Endothelial cell of umbilical vein (primary cell): ENCODE measurements around the gene ALPK1. TPM values are rescaled to one million over a fixed set of nuclear protein-coding genes. Genes with fewer than 3 reads are reported as not detected.

Experiments used
- BruUV-seq: library from RNA; stranded (reverse); fragments of 400-500 nt; replicated peaks from 2 replicates; lab custom pipeline; 2021; lab: Mats Ljungman, UMichigan
- CTCF ChIA-PET: fragments of 300-600, 350-600 bp; sonication (Branson Sonifier 250); formaldehyde crosslinking; loops from one replicate; lab custom pipeline; 2021; ENCODE audit warnings: antibody characterized with exemption, inconsistent platforms; lab: Charles Lee
- POLR2A ChIA-PET: fragments of 300-600, 350-600 bp; sonication (Branson Sonifier 250); formaldehyde crosslinking; loops from one replicate; lab custom pipeline; 2021; ENCODE audit warnings: antibody characterized with exemption, inconsistent platforms; lab: Charles Lee
- DNase-seq: peaks from one replicate; pipeline ENCODE4 v3.0.0-alpha.2; 2011; ENCODE audit warnings: low read depth, low spot score
- FAIRE-seq: peaks from 2 replicates; lab custom pipeline; 2011; peaks lifted over from hg19 to GRCh38; lab: Jason Lieb, UNC
- H2AFZ ChIP-seq: 2 replicates; pipeline ENCODE4 v1.6.0; 2012; ENCODE audit warnings: low read depth, low read length, control low read depth, inconsistent platforms
- H3K27ac ChIP-seq: 2 replicates; pipeline ENCODE4 v1.5.1; 2011; ENCODE audit warnings: low read depth, mild to moderate bottlenecking, control low read depth, low read length, moderate library complexity; ENCODE audit not compliant: insufficient read depth
- H3K27me3 ChIP-seq, 2 experiments: 2 replicates each; pipeline versions ENCODE4 v1.6.0 to v1.6.1; 2011; ENCODE audit warnings: low read length in 2 of 2, mixed read lengths in 1 of 2; ENCODE audit not compliant: control insufficient read depth in 2 of 2, insufficient read depth in 2 of 2
- H3K36me3 ChIP-seq, 2 experiments: 2 replicates in 1 of 2; 3 replicates in 1 of 2; pipeline ENCODE4 v1.5.1; 2011; ENCODE audit warnings: low read length in 2 of 2, mild to moderate bottlenecking in 1 of 2, moderate library complexity in 1 of 2; ENCODE audit not compliant: control insufficient read depth in 2 of 2, insufficient read depth in 2 of 2; ENCODE audit errors: extremely low read depth in 1 of 2
- H3K4me1 ChIP-seq: 3 replicates; pipeline ENCODE4 v1.5.1; 2011; ENCODE audit warnings: mild to moderate bottlenecking, low read length; ENCODE audit not compliant: control insufficient read depth, insufficient read depth; ENCODE audit errors: extremely low read depth
- H3K4me2 ChIP-seq: 2 replicates; pipeline ENCODE4 v1.6.1; 2011; ENCODE audit warnings: low read length, control low read depth, mixed read lengths; ENCODE audit not compliant: insufficient read depth
- H3K4me3 ChIP-seq, 3 experiments: fragments of 200-600 bp in 1 of 3; sonication (generic), shearing (Covaris generic) in 1 of 3; replicated peaks in 1 of 3; 2 replicates each; pipeline ENCODE4 v1.5.1; 2011 to 2016; ENCODE audit warnings: control low read depth in 3 of 3, low read length in 3 of 3, mild to moderate bottlenecking in 2 of 3, inconsistent platforms in 1 of 3, low read depth in 1 of 3, moderate library complexity in 1 of 3; ENCODE audit not compliant: insufficient read depth in 1 of 3
- H3K79me2 ChIP-seq: 2 replicates; pipeline ENCODE4 v1.6.0; 2012; ENCODE audit warnings: low read length, inconsistent platforms; ENCODE audit not compliant: control insufficient read depth, insufficient read depth
- H3K9ac ChIP-seq: replicated peaks from 2 replicates; pipeline ENCODE3; 2011; ENCODE audit warnings: low read length, control low read depth; ENCODE audit not compliant: insufficient read depth; ENCODE audit errors: extremely low read depth
- H3K9me1 ChIP-seq: replicated peaks from 3 replicates; pipeline ENCODE4 v1.6.0; 2011; ENCODE audit warnings: mild to moderate bottlenecking, low read length; ENCODE audit not compliant: control insufficient read depth, insufficient read depth; ENCODE audit errors: extremely low read depth
- H3K9me3 ChIP-seq: replicated peaks from 2 replicates; pipeline ENCODE4 v1.5.1; 2012; ENCODE audit warnings: low read length, inconsistent platforms; ENCODE audit not compliant: control insufficient read depth, insufficient read depth
- H4K20me1 ChIP-seq: replicated peaks from 2 replicates; pipeline ENCODE3; 2011; ENCODE audit warnings: mild to moderate bottlenecking, low read length; ENCODE audit not compliant: control insufficient read depth, insufficient read depth; ENCODE audit errors: extremely low read depth
- EZH2 ChIP-seq: IDR thresholded peaks from 2 replicates; pipeline ENCODE4 v1.6.1; 2012; ENCODE audit warnings: borderline replicate concordance, low read depth, mild to moderate bottlenecking, moderate library complexity, low read length, inconsistent platforms; ENCODE audit not compliant: severe bottlenecking
- FOS ChIP-seq: IDR thresholded peaks from 2 replicates; pipeline ENCODE4 v1.6.1; 2011; ENCODE audit warnings: mild to moderate bottlenecking, low read length, moderate library complexity, borderline replicate concordance; ENCODE audit not compliant: insufficient read depth
- GATA2 ChIP-seq: IDR thresholded peaks from 2 replicates; pipeline ENCODE4 v1.7.0; 2011; ENCODE audit warnings: low read depth, mild to moderate bottlenecking, moderate library complexity, mixed read lengths, low read length; ENCODE audit not compliant: insufficient read length, insufficient read depth
- JUN ChIP-seq: IDR thresholded peaks from 2 replicates; pipeline ENCODE4 v1.6.1; 2011; ENCODE audit warnings: borderline replicate concordance, low read depth; ENCODE audit not compliant: insufficient read length, insufficient read depth
- MYC ChIP-seq: IDR thresholded peaks from one replicate; pipeline ENCODE4 v1.6.1; 2011; ENCODE audit warnings: mild to moderate bottlenecking, low read depth, low read length
- POLR2A ChIP-seq: IDR thresholded peaks from 2 replicates; pipeline ENCODE4 v1.6.1; 2012; ENCODE audit warnings: low read depth, mild to moderate bottlenecking, control low read depth, low read length
- POLR2AphosphoS5 ChIP-seq: IDR thresholded peaks from 2 replicates; pipeline ENCODE4 v1.6.1; 2012; ENCODE audit warnings: low read depth, mild to moderate bottlenecking, control low read depth, low read length, moderate library complexity; ENCODE audit not compliant: insufficient read depth
- dilution Hi-C: fragments of 300-500 bp; cut with MboI; formaldehyde crosslinking; loops from one replicate; pipeline ENCODE4 v1.15.0; 2019; ENCODE audit warnings: low sequenced_read_pairs; ENCODE audit not compliant: extremely low pct_ligation_motif_present
- intact Hi-C: fragments of 100-400 bp; cut with micrococcal nuclease; formaldehyde crosslinking; loops from one replicate; pipeline ENCODE4 v1.10.0; 2022
- polyA plus RNA-seq, 4 experiments: library from polyadenylated mRNA; depleted of rRNA in 3 of 4; stranded (reverse) in 3 of 4; unstranded in 1 of 4; fragments of >200 nt; gene quantifications; 2 replicates each; pipeline versions ENCODE4 v1.2.1 to v1.2.3, GENCODE V29; 2011 to 2012; ENCODE audit warnings: missing spikeins in 1 of 4
- total RNA-seq: library from RNA; stranded (reverse); gene quantifications from 2 replicates; pipeline ENCODE4 v1.2.3, GENCODE V29; 2021
- TF ChIP-seq, protein P1 (sequence below): IDR thresholded peaks from 2 replicates; pipeline ENCODE4 v1.6.1; 2011; ENCODE audit not compliant: insufficient read depth, insufficient read length
- TF ChIP-seq, protein P2 (sequence below), 2 donors: IDR thresholded peaks; 1 replicate in 1 of 2; 2 replicates in 1 of 2; pipeline ENCODE4 v1.5.1; 2011; ENCODE audit warnings: low read length in 2 of 2, mild to moderate bottlenecking in 2 of 2, moderate library complexity in 2 of 2, control low read depth in 1 of 2, inconsistent platforms in 1 of 2, low read depth in 1 of 2; ENCODE audit not compliant: insufficient read depth in 1 of 2; ENCODE audit errors: extremely low read depth in 1 of 2

ALPK1 gene
- total and polyA plus RNA-seq, 2 donors (not counting 3 experiments of a cell fraction or from before 2014, with no cell fraction given) = 1.4 to 5.5 TPM

DNA sequence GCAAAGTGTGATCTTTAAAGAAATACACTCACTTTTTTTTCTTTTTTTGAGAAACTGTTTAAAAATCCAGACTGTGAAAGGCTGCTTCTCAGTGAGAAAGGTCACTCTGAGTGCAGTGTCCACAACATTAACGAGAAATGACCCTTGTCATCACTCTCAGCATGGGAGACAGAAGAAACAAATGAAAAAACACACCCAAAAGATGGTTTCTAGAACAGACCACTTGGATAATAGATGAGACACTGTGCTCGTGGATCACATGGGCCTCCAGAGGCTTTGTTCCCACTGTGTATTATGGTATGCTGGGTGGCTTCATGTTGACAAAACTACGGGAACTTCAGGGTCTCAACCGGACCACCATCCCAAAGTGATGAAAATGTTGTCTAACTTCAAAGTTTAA, 153.9 kb downstream of the ALPK1 start:
- Histone ChIP-seq H3K4me1 (no peaks in the 10 kb centered on the region), H3K9me1 (no peaks in the 10 kb centered on the region), H3K4me2 (no peak overlapping the region), H3K79me2 (no peaks in the 10 kb centered on the region), H3K36me3 (no peaks in the 10 kb centered on the region), H3K27me3 (peaks cover 0 to 1% of the 10 kb centered on the region in 2 experiments), H3K27ac (no peak overlapping the region), H2AFZ (no peak overlapping the region), H3K9me3 (no peaks in the 10 kb centered on the region), H4K20me1 (no peaks in the 10 kb centered on the region), H3K9ac (no peak overlapping the region), H3K4me3 (no peak overlapping the region)
- no peak for FAIRE-seq
- intact Hi-C loops (no loop called here), dilution Hi-C loops (no loop called here)
- CTCF ChIA-PET = no interaction called here
- BruUV-seq = no TSS peak
- DNase-seq = no peak
- TF ChIP-seq FOS (no peak), EZH2 (no peak)
- TF ChIP-seq, protein P1, sequence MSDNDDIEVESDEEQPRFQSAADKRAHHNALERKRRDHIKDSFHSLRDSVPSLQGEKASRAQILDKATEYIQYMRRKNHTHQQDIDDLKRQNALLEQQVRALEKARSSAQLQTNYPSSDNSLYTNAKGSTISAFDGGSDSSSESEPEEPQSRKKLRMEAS = no peak
- POLR2A ChIA-PET = no interaction called here

GRCh38 chr4:112451831-112452230, 154.7 kb downstream of the ALPK1 start:
- H3K4me2 ChIP-seq = no peak overlapping the region
- H3K27me3 ChIP-seq = peaks cover 0 to 1% of the 10 kb centered on the region in 2 experiments
- no peaks in the 10 kb centered on the region for H3K36me3 ChIP-seq
- H3K4me3 ChIP-seq = no peak overlapping the region
- no peak overlapping the region for H3K9ac ChIP-seq
- TF ChIP-seq POLR2A (no peak), EZH2 (no peak), FOS (no peak), GATA2 (no peak), POLR2AphosphoS5 (no peak), MYC (no peak), JUN (no peak)
- TF ChIP-seq, protein P2, sequence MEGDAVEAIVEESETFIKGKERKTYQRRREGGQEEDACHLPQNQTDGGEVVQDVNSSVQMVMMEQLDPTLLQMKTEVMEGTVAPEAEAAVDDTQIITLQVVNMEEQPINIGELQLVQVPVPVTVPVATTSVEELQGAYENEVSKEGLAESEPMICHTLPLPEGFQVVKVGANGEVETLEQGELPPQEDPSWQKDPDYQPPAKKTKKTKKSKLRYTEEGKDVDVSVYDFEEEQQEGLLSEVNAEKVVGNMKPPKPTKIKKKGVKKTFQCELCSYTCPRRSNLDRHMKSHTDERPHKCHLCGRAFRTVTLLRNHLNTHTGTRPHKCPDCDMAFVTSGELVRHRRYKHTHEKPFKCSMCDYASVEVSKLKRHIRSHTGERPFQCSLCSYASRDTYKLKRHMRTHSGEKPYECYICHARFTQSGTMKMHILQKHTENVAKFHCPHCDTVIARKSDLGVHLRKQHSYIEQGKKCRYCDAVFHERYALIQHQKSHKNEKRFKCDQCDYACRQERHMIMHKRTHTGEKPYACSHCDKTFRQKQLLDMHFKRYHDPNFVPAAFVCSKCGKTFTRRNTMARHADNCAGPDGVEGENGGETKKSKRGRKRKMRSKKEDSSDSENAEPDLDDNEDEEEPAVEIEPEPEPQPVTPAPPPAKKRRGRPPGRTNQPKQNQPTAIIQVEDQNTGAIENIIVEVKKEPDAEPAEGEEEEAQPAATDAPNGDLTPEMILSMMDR (IDR thresholded peaks at IDR 0.05; ENCODE audit: extremely low read depth in 1 of 2, insufficient read depth in 1 of 2, low read depth in 1 of 2, low read length in 2 of 2) = no peak
- TF ChIP-seq, protein P1 = no peak
- no peaks in the 10 kb centered on the region for H3K4me1 ChIP-seq
- no peaks in the 10 kb centered on the region for H3K79me2 ChIP-seq
- no peaks in the 10 kb centered on the region for H4K20me1 ChIP-seq
- FAIRE-seq (no peak), DNase-seq (no peak)
- intact Hi-C loops = no loop called here
- BruUV-seq = no TSS peak
- CTCF ChIA-PET = interaction anchor here (1.2 kb wide), 1 partner anchor 20 kb away, joined by 3 read pairs; no protein-coding TSS in a partner anchor
- no peaks in the 10 kb centered on the region for H3K9me3 ChIP-seq
- POLR2A ChIA-PET = no interaction called here
- dilution Hi-C loops = no loop called here
- H3K9me1 ChIP-seq = no peaks in the 10 kb centered on the region
- no peak overlapping the region for H2AFZ ChIP-seq
- H3K27ac ChIP-seq = no peak overlapping the region
